Type B pancreatic cell (in vitro differentiated cells): ENCODE measurements around the gene TRIM9. TPM values are rescaled to one million over a fixed set of nuclear protein-coding genes. Genes with fewer than 3 reads are reported as not detected.
"Not testable (repeated sequence)": the region's sequence is repeated elsewhere in the genome, so short reads cannot be mapped to it uniquely, and the experiment has no call there.

Source experiments
- DNase-seq: peaks from one replicate; pipeline ENCODE4 v3.0.0; 2021; ENCODE audit warnings: mixed read lengths; ENCODE audit not compliant: unreplicated experiment; ENCODE audit errors: extremely low spot score
- H3K27ac Mint-ChIP-seq: 2 replicates; pipeline ENCODE4 v1.8.0; 2021; ENCODE audit warnings: mild to moderate bottlenecking, mixed read lengths
- H3K27me3 Mint-ChIP-seq: 2 replicates; pipeline ENCODE4 v1.8.0; 2021; ENCODE audit warnings: mixed read lengths
- H3K36me3 Mint-ChIP-seq: 2 replicates; pipeline ENCODE4 v1.8.0; 2021; ENCODE audit warnings: mixed read lengths
- H3K4me1 Mint-ChIP-seq: one replicate; pipeline ENCODE4 v1.8.0; 2021; ENCODE audit warnings: mixed read lengths; ENCODE audit not compliant: unreplicated experiment
- H3K4me3 Mint-ChIP-seq: 2 replicates; pipeline ENCODE4 v1.8.0; 2021; ENCODE audit warnings: mild to moderate bottlenecking, mixed read lengths
- H3K9me3 Mint-ChIP-seq: 2 replicates; pipeline ENCODE4 v1.8.0; 2021; ENCODE audit warnings: mixed read lengths
- CTCF ChIP-seq: fragments of 200-600 bp; sonication (generic); conservative IDR thresholded peaks from 2 replicates; pipeline ENCODE4 v1.5.0; 2021; ENCODE audit warnings: antibody characterized with exemption, mild to moderate bottlenecking
- total RNA-seq: library from RNA; stranded (reverse); gene quantifications from 2 replicates; pipeline ENCODE4 v1.2.1, GENCODE V29; 2021; ENCODE audit warnings: low replicate concordance

TRIM9 gene
- total RNA-seq, 1 donor from 2014 or later: 3.7 TPM

- Mint-ChIP-seq H3K27ac (no peak overlapping the region), H3K36me3 (no peaks in the 10 kb centered on the region), H3K9me3 (no peaks in the 10 kb centered on the region), H3K4me3 (no peak overlapping the region), H3K27me3 (no peaks in the 10 kb centered on the region), H3K4me1 (peaks cover 14% of the 10 kb centered on the region)
- no peak for DNase-seq
- TF ChIP-seq CTCF: no peak
Observed at GRCh38 chr14:50963919-50964318, 131.0 kb downstream of the TRIM9 start.

GRCh38 chr14:50961605-50962221, 133.2 kb downstream of the TRIM9 start:
- no peak for TF ChIP-seq CTCF
- Mint-ChIP-seq H3K27me3 (no peaks in the 10 kb centered on the region), H3K36me3 (no peaks in the 10 kb centered on the region), H3K9me3 (no peaks in the 10 kb centered on the region), H3K4me1 (peaks cover 14% of the 10 kb centered on the region), H3K4me3 (peak overlapping the region; percentile 47), H3K27ac (peak overlapping the region; percentile 48)
- DNase-seq: no peak

GRCh38 chr14:50957296-50957695, 137.6 kb downstream of the TRIM9 start:
- Mint-ChIP-seq H3K4me1 (peaks cover 19% of the 10 kb centered on the region), H3K27me3 (no peaks in the 10 kb centered on the region), H3K27ac (no peak overlapping the region), H3K9me3 (no peaks in the 10 kb centered on the region), H3K36me3 (no peaks in the 10 kb centered on the region), H3K4me3 (no peak overlapping the region)
- no peak for TF ChIP-seq CTCF
- no peak for DNase-seq

- DNase-seq, H3K27me3 Mint-ChIP-seq, H3K4me3 Mint-ChIP-seq, H3K9me3 Mint-ChIP-seq, H3K27ac Mint-ChIP-seq, H3K36me3 Mint-ChIP-seq: not testable (repeated sequence)
- H3K4me1 Mint-ChIP-seq: peaks cover 13% of the 10 kb centered on the region
Observed at GRCh38 chr14:50956421-50956820, 138.5 kb downstream of the TRIM9 start.

- Mint-ChIP-seq H3K27ac (peak overlapping the region; percentile 97), H3K36me3 (no peaks in the 10 kb centered on the region), H3K9me3 (no peaks in the 10 kb centered on the region), H3K4me1 (peaks cover 9% of the 10 kb centered on the region), H3K27me3 (no peaks in the 10 kb centered on the region), H3K4me3 (peak overlapping the region; percentile 14)
- TF ChIP-seq CTCF: peak; percentile 52
- no peak for DNase-seq
Observed at GRCh38 chr14:50955373-50956043, 139.4 kb downstream of the TRIM9 start.

- Mint-ChIP-seq H3K4me3 (no peak overlapping the region), H3K27ac (peak overlapping the region; percentile 97), H3K27me3 (no peaks in the 10 kb centered on the region), H3K4me1 (peaks cover 9% of the 10 kb centered on the region), H3K9me3 (no peaks in the 10 kb centered on the region), H3K36me3 (no peaks in the 10 kb centered on the region)
- no peak for DNase-seq
- TF ChIP-seq CTCF: peak; percentile 80
Observed at GRCh38 chr14:50954811-50955372, 140.0 kb downstream of the TRIM9 start.
